Activated T-helper 2 cell treated with anti-CD3 and anti-CD28 coated beads, Interferon-gamma antibody, Interleukin-2, Interleukin-4, amounts not matched to agents 10 μg/mL and 5 μg/mL and 100 μg/mL, durations not matched to agents 14 hours and 24 hours and 36 hours (primary cell): ENCODE data around the gene PPAN. TPM values are rescaled to one million over a fixed set of nuclear protein-coding genes. Genes with fewer than 3 reads are reported as not detected.

Source experiments
- total RNA-seq: library from RNA; stranded (reverse); gene quantifications from 2 replicates; pipeline ENCODE4 v1.2.3, GENCODE V29; 2022

Gene PPAN
- total RNA-seq, 1 donor from 2014 or later: 162 TPM

Other genes starting within 250 kb of the PPAN start
- 0.85 and 0.89 TPM in 2 replicates for gene OLFM2, start 169.8 kb upstream of the PPAN start, total RNA-seq
- gene COL5A3, start 95.9 kb upstream of the PPAN start, total RNA-seq: 0.80 and 0.87 TPM in 2 replicates
- not detected in 2 replicates for gene RDH8, start 92.9 kb upstream of the PPAN start, total RNA-seq
- gene SHFL, start 20.0 kb upstream of the PPAN start, total RNA-seq: 56.1 and 56.2 TPM in 2 replicates
- gene ANGPTL6, start 3.7 kb upstream of the PPAN start, total RNA-seq: 7.7 and 8.0 TPM in 2 replicates
- gene P2RY11, start 5.3 kb downstream of the PPAN start, total RNA-seq: 41.8 and 46.5 TPM in 2 replicates
- gene EIF3G, start 13.5 kb downstream of the PPAN start, total RNA-seq: 303 and 306 TPM in 2 replicates
- gene DNMT1, start 88.6 kb downstream of the PPAN start, total RNA-seq: 367 and 370 TPM in 2 replicates
- 10.1 and 10.8 TPM in 2 replicates for gene S1PR2, start 125.0 kb downstream of the PPAN start, total RNA-seq
- gene MRPL4, start 145.9 kb downstream of the PPAN start, total RNA-seq: 133 and 135 TPM in 2 replicates
- gene ICAM1, start 164.8 kb downstream of the PPAN start, total RNA-seq: 75.3 and 75.7 TPM in 2 replicates
- 1.4 and 1.6 TPM in 2 replicates for gene ICAM4, start 180.6 kb downstream of the PPAN start, total RNA-seq
- 2.6 and 3.5 TPM in 2 replicates for gene ICAM5, start 183.6 kb downstream of the PPAN start, total RNA-seq
- gene ZGLP1, start 203.5 kb downstream of the PPAN start, total RNA-seq: 3.2 and 3.5 TPM in 2 replicates
- gene FDX2, start 209.7 kb downstream of the PPAN start, total RNA-seq: 16.8 and 18.0 TPM in 2 replicates
- 90.3 and 91.1 TPM in 2 replicates for gene RAVER1, start 227.2 kb downstream of the PPAN start, total RNA-seq
- gene ICAM3, start 233.3 kb downstream of the PPAN start, total RNA-seq: 115 and 116 TPM in 2 replicates